DMS153 treated with DMSO at 0.1 percent for 48 hours (cell line): ENCODE data around the gene PPP6R2.
A peak's percentile ranks its signal among the peaks of the same experiment; 100 is the strongest.

Experiments
- DNase-seq: peaks from one replicate; lab custom pipeline; 2025; ENCODE audit not compliant: unreplicated experiment; lab: John Stamatoyannopoulos, UW

PPP6R2 gene

GRCh38 chr22:50482107-50483074 is 139.3 kb downstream of the PPP6R2 start:
- DNase-seq, result no peak

- no peak for DNase-seq
Measured at GRCh38 chr22:50483106-50483505, 140.0 kb downstream of the PPP6R2 start.

- DNase-seq, result no peak
Measured at GRCh38 chr22:50483556-50483955, 140.4 kb downstream of the PPP6R2 start.

GRCh38 chr22:50483977-50484853 is 141.1 kb downstream of the PPP6R2 start:
- DNase-seq, result no peak

GRCh38 chr22:50485221-50486131 is 142.3 kb downstream of the PPP6R2 start:
- peak; percentile 25 for DNase-seq

- no peak for DNase-seq
Measured at GRCh38 chr22:50486561-50487289, 143.6 kb downstream of the PPP6R2 start, which contains the start of gene MIOX. MIOX (plus strand) TSS chr22:50486859; CDS start chr22:50486898, 39 bp downstream.

GRCh38 chr22:50487290-50488005 is 144.3 kb downstream of the PPP6R2 start:
- no peak for DNase-seq

GRCh38 chr22:50488006-50488677 is 145.0 kb downstream of the PPP6R2 start:
- DNase-seq, result no peak

- DNase-seq, result no peak
Measured at GRCh38 chr22:50488886-50489285, 145.8 kb downstream of the PPP6R2 start.

- DNase-seq, result no peak
Measured at GRCh38 chr22:50489363-50490243, 146.5 kb downstream of the PPP6R2 start.

- DNase-seq, result no peak
Measured at GRCh38 chr22:50490531-50491308, 147.6 kb downstream of the PPP6R2 start.
